A549 (cell line): ENCODE data around the gene IGFALS. TPM values are rescaled to one million over a fixed set of nuclear protein-coding genes. Genes with fewer than 3 reads are reported as not detected.

ENCODE experiments used
- ATAC-seq, 2 experiments: fragments of 200-7000 bp in 1 of 2; fragments of >200 bp in 1 of 2; cut with Nextera tagmentation in 1 of 2; cut with Tn5 transposase in 1 of 2; 3 replicates each; pipeline versions ENCODE4 v1.8.0 to v1.9.1; 2018 to 2020; ENCODE audit warnings: mild to moderate bottlenecking in 1 of 2, moderate library complexity in 1 of 2
- CTCF ChIA-PET: fragments of 300-600 bp; sonication (Branson Sonifier 250); formaldehyde crosslinking; extraction: SDS; loops from one replicate; lab custom pipeline; 2021; ENCODE audit warnings: antibody characterized with exemption, inconsistent platforms; lab: Yijun Ruan, JAX
- POLR2A ChIA-PET: fragments of 350-600 bp; formaldehyde crosslinking; extraction: SDS; loops from one replicate; lab custom pipeline; 2021; ENCODE audit warnings: antibody characterized with exemption, inconsistent platforms; lab: Yijun Ruan, JAX
- DNase-seq, 2 experiments: peaks; one replicate each; pipeline versions ENCODE4 v3.0.0 to v3.0.0-alpha.2; 2011 to 2016; ENCODE audit warnings: low read depth in 1 of 2, low spot score in 1 of 2
- FAIRE-seq: peaks from 2 replicates; lab custom pipeline; 2011; peaks lifted over from hg19 to GRCh38; lab: Jason Lieb, UNC
- H3K27ac ChIP-seq, 2 experiments: fragments of >200 bp; sonication (Bioruptor Twin); formaldehyde crosslinking; 3 replicates each; pipeline ENCODE4 v1.5.1; 2016 to 2017
- H3K4me1 ChIP-seq: fragments of >200 bp; sonication (Bioruptor Twin); formaldehyde crosslinking; 3 replicates; pipeline ENCODE4 v1.6.1; 2016
- H3K4me2 ChIP-seq: fragments of >200 bp; sonication (Bioruptor Twin); formaldehyde crosslinking; 3 replicates; pipeline ENCODE4 v1.6.1; 2016
- H3K4me3 ChIP-seq: fragments of >200 bp; sonication (Bioruptor Twin); formaldehyde crosslinking; 3 replicates; pipeline ENCODE4 v1.5.1; 2016
- H3K9me3 ChIP-seq: fragments of >200 bp; sonication (Bioruptor Twin); formaldehyde crosslinking; 3 replicates; pipeline ENCODE4 v1.6.1; 2016
- BHLHE40 ChIP-seq: IDR thresholded peaks from 2 replicates; pipeline ENCODE4 v1.6.1; 2012; ENCODE audit warnings: low read depth, low read length, inconsistent platforms
- CBX8 ChIP-seq: fragments of 200-600 bp; sonication (generic); IDR thresholded peaks from 2 replicates; pipeline ENCODE4 v1.6.1; 2016
- CEBPB ChIP-seq, 2 experiments: fragments of >200 bp in 1 of 2; sonication (Bioruptor Twin) in 1 of 2; formaldehyde crosslinking in 1 of 2; IDR thresholded peaks; 2 replicates each; pipeline ENCODE4 v1.6.1; 2012 to 2016
- CHD2 ChIP-seq: fragments of 150-350 bp; IDR thresholded peaks from 2 replicates; pipeline ENCODE4 v1.6.1; 2014; ENCODE audit warnings: low read length; ENCODE audit not compliant: partially characterized antibody
- CHD4 ChIP-seq: fragments of 200-600 bp; sonication (generic); IDR thresholded peaks from 2 replicates; pipeline ENCODE4 v1.6.1; 2016; ENCODE audit warnings: antibody characterized with exemption, mild to moderate bottlenecking, borderline replicate concordance
- EHMT2 ChIP-seq: fragments of 200-600 bp; sonication (generic); IDR thresholded peaks from 2 replicates; pipeline ENCODE4 v1.6.1; 2016; ENCODE audit warnings: antibody characterized with exemption, low read depth, mild to moderate bottlenecking, moderate library complexity
- FOSB ChIP-seq: fragments of 250-450 bp; sonication (Bioruptor Pico); IDR thresholded peaks from 2 replicates; pipeline ENCODE4 v1.5.0; 2020; ENCODE audit warnings: mild to moderate bottlenecking, moderate library complexity
- FOSL2 ChIP-seq, 2 experiments: fragments of 450-650 bp in 1 of 2; fragments of >200 bp in 1 of 2; sonication (Bioruptor Twin) in 1 of 2; formaldehyde crosslinking; IDR thresholded peaks; 2 replicates each; pipeline versions ENCODE4 v1.5.0 to v1.6.1; 2016 to 2020; ENCODE audit warnings: mild to moderate bottlenecking in 1 of 2, moderate library complexity in 1 of 2
- FOXS1 ChIP-seq: fragments of 250-450 bp; sonication (Bioruptor Pico); IDR thresholded peaks from 2 replicates; pipeline ENCODE4 v1.5.0; 2020; ENCODE audit warnings: mild to moderate bottlenecking, moderate library complexity
- GATA3 ChIP-seq: IDR thresholded peaks from 2 replicates; pipeline ENCODE4 v1.6.1; 2012; ENCODE audit warnings: borderline replicate concordance
- HEYL ChIP-seq: fragments of 250-450 bp; sonication (Bioruptor Pico); IDR thresholded peaks from 2 replicates; pipeline ENCODE4 v1.8.0; 2021; ENCODE audit warnings: mild to moderate bottlenecking, moderate library complexity
- HOXB13 ChIP-seq: fragments of 250-450 bp; sonication (Bioruptor Pico); IDR thresholded peaks from 2 replicates; pipeline ENCODE4 v1.5.0; 2020; ENCODE audit warnings: low read depth, mild to moderate bottlenecking, moderate library complexity
- JUN ChIP-seq, 2 experiments: fragments of >200 bp; sonication (Bioruptor Twin); formaldehyde crosslinking; IDR thresholded peaks; 2 replicates in 1 of 2; 3 replicates in 1 of 2; pipeline ENCODE4 v1.6.1; 2016 to 2017
- KDM1A ChIP-seq: fragments of 200-600 bp; sonication (generic); IDR thresholded peaks from 2 replicates; pipeline ENCODE4 v1.6.1; 2016; ENCODE audit warnings: low read depth, mild to moderate bottlenecking
- MAFK ChIP-seq: fragments of 450-650 bp; IDR thresholded peaks from 2 replicates; pipeline ENCODE4 v1.6.1; 2014; ENCODE audit not compliant: partially characterized antibody
- MAZ ChIP-seq: fragments of 150-350 bp; IDR thresholded peaks from 2 replicates; pipeline ENCODE4 v1.6.1; 2014; ENCODE audit warnings: antibody characterized with exemption, low read depth, low read length, borderline replicate concordance
- NFE2L2 ChIP-seq: fragments of 150-350 bp; conservative IDR thresholded peaks from 2 replicates; pipeline ENCODE4 v1.6.1; 2014; ENCODE audit warnings: low read length
- PHF8 ChIP-seq: fragments of 200-600 bp; sonication (generic); IDR thresholded peaks from 2 replicates; pipeline ENCODE4 v1.6.1; 2016; ENCODE audit warnings: low read depth, mild to moderate bottlenecking, antibody characterized with exemption, moderate library complexity, borderline replicate concordance
- POLR2A ChIP-seq: IDR thresholded peaks from 2 replicates; pipeline ENCODE4 v1.6.1; 2012; ENCODE audit warnings: mild to moderate bottlenecking, low read length
- POLR2AphosphoS2 ChIP-seq: conservative IDR thresholded peaks from 2 replicates; pipeline ENCODE4 v1.6.1; 2012; ENCODE audit warnings: low read length, improper control_type of control experiment, inconsistent platforms
- RCOR1 ChIP-seq: fragments of 150-350 bp; IDR thresholded peaks from 2 replicates; pipeline ENCODE4 v1.6.1; 2014; ENCODE audit warnings: antibody characterized with exemption, low read length, low read depth
- RNF2 ChIP-seq: fragments of 200-600 bp; sonication (generic); IDR thresholded peaks from 2 replicates; pipeline ENCODE4 v1.6.1; 2016; ENCODE audit warnings: low read depth, mild to moderate bottlenecking, antibody characterized with exemption, moderate library complexity, borderline replicate concordance
- WGBS: methylation state at CpG from one replicate; pipeline ENCODE4 v1.1.6; 2017; ENCODE audit errors: missing lambda C conversion rate; 5-methylcytosine and 5-hydroxymethylcytosine counted together
- polyA plus RNA-seq, 4 experiments: library from polyadenylated mRNA; depleted of rRNA in 3 of 4; stranded (reverse); fragments of >200 nt; fragmentation: RNase III in 1 of 4; extraction: RNeasy Plus Mini Kit Qiagen cat#74134 plus additional on column Dnase treatment in 1 of 4; gene quantifications; 2 replicates in 3 of 4; 3 replicates in 1 of 4; pipeline ENCODE4 v1.2.3, GENCODE V29; 2011 to 2017
- TF ChIP-seq, protein P1 (sequence below): fragments of 250-450 bp; sonication (Bioruptor Pico); IDR thresholded peaks from 2 replicates; pipeline ENCODE4 v1.5.0; 2020; ENCODE audit warnings: low read depth, mild to moderate bottlenecking, moderate library complexity
- TF ChIP-seq, protein P2 (sequence below): fragments of >200 bp; sonication (Bioruptor Twin); formaldehyde crosslinking; IDR thresholded peaks from 2 replicates; pipeline ENCODE4 v1.6.1; 2016
- TF ChIP-seq, protein P3 (sequence below): fragments of >200 bp; sonication (Bioruptor Twin); formaldehyde crosslinking; IDR thresholded peaks from 3 replicates; pipeline ENCODE4 v1.6.1; 2016
- TF ChIP-seq, protein P4 (sequence below): IDR thresholded peaks from 2 replicates; pipeline ENCODE4 v1.6.1; 2012
- TF ChIP-seq, protein P5 (sequence below): IDR thresholded peaks from 2 replicates; pipeline ENCODE4 v1.6.1; 2012
- TF ChIP-seq, protein P6 (sequence below): fragments of 250-450 bp; sonication (Bioruptor Pico); IDR thresholded peaks from 2 replicates; pipeline ENCODE4 v1.5.0; 2021; ENCODE audit warnings: mild to moderate bottlenecking, moderate library complexity, borderline replicate concordance
- TF ChIP-seq, protein P7 (sequence below): fragments of >200 bp; sonication (Bioruptor Twin); formaldehyde crosslinking; IDR thresholded peaks from 3 replicates; pipeline ENCODE4 v1.5.1; 2016

IGFALS gene
- polyA plus RNA-seq, 2 of the 4 experiments (the other 2 are of a cell fraction) = 0.08 TPM; not detected in 1

DNA sequence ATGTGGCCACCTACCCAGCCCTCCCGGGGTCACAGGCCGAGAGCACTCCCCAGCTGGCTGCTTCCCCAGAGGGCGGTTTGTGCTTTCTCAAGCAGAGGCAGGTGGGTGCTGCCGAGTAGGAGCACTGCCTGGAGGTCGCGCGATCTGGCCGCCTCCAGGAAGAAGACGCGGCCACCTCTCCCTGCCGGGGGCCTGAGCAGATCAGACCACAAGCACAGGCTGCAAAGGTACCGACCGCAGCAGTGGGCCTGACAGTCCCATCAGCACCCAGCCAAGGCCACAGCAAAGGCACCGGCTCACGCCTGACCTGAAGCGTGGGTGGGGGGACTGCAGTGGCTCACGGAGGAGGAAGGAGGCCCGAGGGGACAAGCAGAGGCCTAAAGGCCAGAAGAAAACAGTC is 15.2 kb upstream of the IGFALS start:
- CTCF ChIA-PET = interaction anchor here (0.6 kb wide), 1 partner anchor 227 kb away, joined by 3 read pairs; no protein-coding TSS in a partner anchor
- Histone ChIP-seq H3K27ac (no peak overlapping the region), H3K4me3 (no peak overlapping the region), H3K4me2 (no peak overlapping the region), H3K4me1 (peaks cover 10% of the 10 kb centered on the region; the same call in 1 of the 3 replicates), H3K9me3 (no peaks in the 10 kb centered on the region)
- no peak for DNase-seq
- 84% methylated on average over 16 of the region's 18 CpGs for WGBS
- no peak for ATAC-seq
- no peak for TF ChIP-seq CEBPB (IDR thresholded peaks at IDR 0.05)
- TF ChIP-seq PHF8 = no peak
- no peak for TF ChIP-seq POLR2A
- TF ChIP-seq, protein P1, sequence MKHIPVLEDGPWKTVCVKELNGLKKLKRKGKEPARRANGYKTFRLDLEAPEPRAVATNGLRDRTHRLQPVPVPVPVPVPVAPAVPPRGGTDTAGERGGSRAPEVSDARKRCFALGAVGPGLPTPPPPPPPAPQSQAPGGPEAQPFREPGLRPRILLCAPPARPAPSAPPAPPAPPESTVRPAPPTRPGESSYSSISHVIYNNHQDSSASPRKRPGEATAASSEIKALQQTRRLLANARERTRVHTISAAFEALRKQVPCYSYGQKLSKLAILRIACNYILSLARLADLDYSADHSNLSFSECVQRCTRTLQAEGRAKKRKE = no peak
- no peak for TF ChIP-seq FOSB (CRISPR knock-in tag)
- TF ChIP-seq CHD2 = no peak
- TF ChIP-seq CBX8 = no peak
- TF ChIP-seq RCOR1 = no peak
- no peak for TF ChIP-seq POLR2AphosphoS2
- TF ChIP-seq CHD4 = no peak
- TF ChIP-seq, protein P2, sequence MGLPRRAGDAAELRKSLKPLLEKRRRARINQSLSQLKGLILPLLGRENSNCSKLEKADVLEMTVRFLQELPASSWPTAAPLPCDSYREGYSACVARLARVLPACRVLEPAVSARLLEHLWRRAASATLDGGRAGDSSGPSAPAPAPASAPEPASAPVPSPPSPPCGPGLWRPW = no peak
- TF ChIP-seq KDM1A = no peak
- no peak for TF ChIP-seq EHMT2
- TF ChIP-seq, protein P3, sequence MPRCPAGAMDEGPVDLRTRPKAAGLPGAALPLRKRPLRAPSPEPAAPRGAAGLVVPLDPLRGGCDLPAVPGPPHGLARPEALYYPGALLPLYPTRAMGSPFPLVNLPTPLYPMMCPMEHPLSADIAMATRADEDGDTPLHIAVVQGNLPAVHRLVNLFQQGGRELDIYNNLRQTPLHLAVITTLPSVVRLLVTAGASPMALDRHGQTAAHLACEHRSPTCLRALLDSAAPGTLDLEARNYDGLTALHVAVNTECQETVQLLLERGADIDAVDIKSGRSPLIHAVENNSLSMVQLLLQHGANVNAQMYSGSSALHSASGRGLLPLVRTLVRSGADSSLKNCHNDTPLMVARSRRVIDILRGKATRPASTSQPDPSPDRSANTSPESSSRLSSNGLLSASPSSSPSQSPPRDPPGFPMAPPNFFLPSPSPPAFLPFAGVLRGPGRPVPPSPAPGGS = no peak
- TF ChIP-seq, protein P4, sequence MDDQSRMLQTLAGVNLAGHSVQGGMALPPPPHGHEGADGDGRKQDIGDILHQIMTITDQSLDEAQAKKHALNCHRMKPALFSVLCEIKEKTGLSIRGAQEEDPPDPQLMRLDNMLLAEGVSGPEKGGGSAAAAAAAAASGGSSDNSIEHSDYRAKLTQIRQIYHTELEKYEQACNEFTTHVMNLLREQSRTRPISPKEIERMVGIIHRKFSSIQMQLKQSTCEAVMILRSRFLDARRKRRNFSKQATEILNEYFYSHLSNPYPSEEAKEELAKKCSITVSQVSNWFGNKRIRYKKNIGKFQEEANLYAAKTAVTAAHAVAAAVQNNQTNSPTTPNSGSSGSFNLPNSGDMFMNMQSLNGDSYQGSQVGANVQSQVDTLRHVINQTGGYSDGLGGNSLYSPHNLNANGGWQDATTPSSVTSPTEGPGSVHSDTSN = no peak
- no peak for TF ChIP-seq FOXS1 (CRISPR knock-in tag)
- no peak for TF ChIP-seq MAZ
- TF ChIP-seq FOSL2 (IDR thresholded peaks at IDR 0.05) = no peak
- TF ChIP-seq FOSL2 (CRISPR knock-in tag; IDR thresholded peaks at IDR 0.05) = no peak
- TF ChIP-seq, protein P5, sequence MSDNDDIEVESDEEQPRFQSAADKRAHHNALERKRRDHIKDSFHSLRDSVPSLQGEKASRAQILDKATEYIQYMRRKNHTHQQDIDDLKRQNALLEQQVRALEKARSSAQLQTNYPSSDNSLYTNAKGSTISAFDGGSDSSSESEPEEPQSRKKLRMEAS = no peak
- TF ChIP-seq, all 56 proteins: peak for 0
- FAIRE-seq = no peak
- POLR2A ChIA-PET = no interaction called here

DNA sequence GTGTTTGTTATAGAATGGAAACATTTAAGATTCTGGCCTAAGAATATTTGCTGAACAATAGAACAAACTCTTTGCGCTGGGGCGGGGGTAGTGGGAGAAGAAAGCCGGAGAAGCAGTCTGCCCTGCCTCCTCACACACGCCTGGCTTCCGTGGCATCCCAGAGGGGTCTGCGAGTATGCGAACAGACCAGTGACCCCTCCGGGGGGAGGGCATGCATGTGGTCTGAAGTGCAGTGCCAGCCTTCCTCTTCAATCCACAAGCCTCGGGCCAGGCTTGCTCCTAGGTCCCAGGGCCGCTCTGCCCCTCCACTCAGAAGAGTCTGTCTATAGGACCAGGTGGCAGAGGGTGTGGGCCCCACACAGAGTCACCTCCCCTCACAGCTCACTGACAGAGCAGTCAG is 14.1 kb upstream of the IGFALS start:
- Histone ChIP-seq H3K4me1 (peaks cover 4% of the 10 kb centered on the region; the same call in 1 of the 3 replicates), H3K4me2 (no peak overlapping the region), H3K27ac (no peak overlapping the region), H3K4me3 (no peak overlapping the region), H3K9me3 (no peaks in the 10 kb centered on the region)
- FAIRE-seq (no peak), DNase-seq (no peak), ATAC-seq (no peak)
- 86% methylated on average over 9 of the region's 10 CpGs for WGBS
- POLR2A ChIA-PET = no interaction called here
- CTCF ChIA-PET = interaction anchor here (1.6 kb wide), 1 partner anchor 20 kb away, joined by 4 read pairs; the partner anchor contains the start of genes FAHD1 and HAGH
- TF ChIP-seq BHLHE40 (no peak), JUN (IDR thresholded peaks at IDR 0.05) (no peak), HOXB13 (no peak), RNF2 (no peak), NFE2L2 (no peak), RCOR1 (no peak), GATA3 (no peak), POLR2A (no peak), MAFK (no peak), HEYL (CRISPR knock-in tag) (no peak), FOXS1 (CRISPR knock-in tag) (no peak)
- TF ChIP-seq, protein P4 = no peak
- TF ChIP-seq, protein P6, sequence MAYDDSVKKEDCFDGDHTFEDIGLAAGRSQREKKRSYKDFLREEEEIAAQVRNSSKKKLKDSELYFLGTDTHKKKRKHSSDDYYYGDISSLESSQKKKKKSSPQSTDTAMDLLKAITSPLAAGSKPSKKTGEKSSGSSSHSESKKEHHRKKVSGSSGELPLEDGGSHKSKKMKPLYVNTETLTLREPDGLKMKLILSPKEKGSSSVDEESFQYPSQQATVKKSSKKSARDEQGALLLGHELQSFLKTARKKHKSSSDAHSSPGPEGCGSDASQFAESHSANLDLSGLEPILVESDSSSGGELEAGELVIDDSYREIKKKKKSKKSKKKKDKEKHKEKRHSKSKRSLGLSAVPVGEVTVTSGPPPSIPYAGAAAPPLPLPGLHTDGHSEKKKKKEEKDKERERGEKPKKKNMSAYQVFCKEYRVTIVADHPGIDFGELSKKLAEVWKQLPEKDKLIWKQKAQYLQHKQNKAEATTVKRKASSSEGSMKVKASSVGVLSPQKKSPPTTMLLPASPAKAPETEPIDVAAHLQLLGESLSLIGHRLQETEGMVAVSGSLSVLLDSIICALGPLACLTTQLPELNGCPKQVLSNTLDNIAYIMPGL = no peak
- TF ChIP-seq, protein P2 = no peak
- TF ChIP-seq, protein P7, sequence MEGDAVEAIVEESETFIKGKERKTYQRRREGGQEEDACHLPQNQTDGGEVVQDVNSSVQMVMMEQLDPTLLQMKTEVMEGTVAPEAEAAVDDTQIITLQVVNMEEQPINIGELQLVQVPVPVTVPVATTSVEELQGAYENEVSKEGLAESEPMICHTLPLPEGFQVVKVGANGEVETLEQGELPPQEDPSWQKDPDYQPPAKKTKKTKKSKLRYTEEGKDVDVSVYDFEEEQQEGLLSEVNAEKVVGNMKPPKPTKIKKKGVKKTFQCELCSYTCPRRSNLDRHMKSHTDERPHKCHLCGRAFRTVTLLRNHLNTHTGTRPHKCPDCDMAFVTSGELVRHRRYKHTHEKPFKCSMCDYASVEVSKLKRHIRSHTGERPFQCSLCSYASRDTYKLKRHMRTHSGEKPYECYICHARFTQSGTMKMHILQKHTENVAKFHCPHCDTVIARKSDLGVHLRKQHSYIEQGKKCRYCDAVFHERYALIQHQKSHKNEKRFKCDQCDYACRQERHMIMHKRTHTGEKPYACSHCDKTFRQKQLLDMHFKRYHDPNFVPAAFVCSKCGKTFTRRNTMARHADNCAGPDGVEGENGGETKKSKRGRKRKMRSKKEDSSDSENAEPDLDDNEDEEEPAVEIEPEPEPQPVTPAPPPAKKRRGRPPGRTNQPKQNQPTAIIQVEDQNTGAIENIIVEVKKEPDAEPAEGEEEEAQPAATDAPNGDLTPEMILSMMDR = no peak
